Measurements from ENCODE around the gene HNRNPAB. TPM values are rescaled to one million over a fixed set of nuclear protein-coding genes. Genes with fewer than 3 reads are reported as not detected.

Gene HNRNPAB
- total and polyA plus RNA-seq, 9 of the 15 experiments (the other 6 are each of a cell fraction or from before 2014, with no cell fraction given), result 34.6 to 425 (median 236) TPM

- TF ChIP-seq E2F6 (IDR thresholded peaks at IDR 0.05; ENCODE audit: borderline replicate concordance in 1 of 2, extremely low read depth in 1 of 2, insufficient read depth in 1 of 2, insufficient read length in 1 of 2, low read depth in 1 of 2, low read length in 1 of 2, poor library complexity in 1 of 2, severe bottlenecking in 1 of 2) (peak in 1 of 2 experiments; percentile 18), ETV1 (tag; conservative IDR thresholded peaks at IDR 0.05; ENCODE audit: low read depth) (no peak), PTTG1 (tag; IDR thresholded peaks at IDR 0.05; ENCODE audit: low read depth) (no peak), ZNF766 (CRISPR knock-in tag; conservative IDR thresholded peaks at IDR 0.05) (peak; percentile 68; the same call in 1 of the 2 replicates), EP400 (IDR thresholded peaks at IDR 0.05) (peak; percentile 29; the same call in 1 of the 2 replicates), VEZF1 (CRISPR knock-in tag; IDR thresholded peaks at IDR 0.05) (no peak), ZNF316 (IDR thresholded peaks at IDR 0.05) (no peak), CBX8 (IDR thresholded peaks at IDR 0.05; ENCODE audit: borderline replicate concordance, extremely low read depth, low read depth, low read length, poor library complexity, severe bottlenecking) (no peak)
Measured at GRCh38 chr5:178231539-178232123, 27.3 kb downstream of the HNRNPAB start (continued).

Data from K562 (cell line).